GM18909 (cell line): ENCODE data around the gene PRTFDC1.
"Not testable (repeated sequence)": the region's sequence is repeated elsewhere in the genome, so short reads cannot be mapped to it uniquely, and the experiment has no call there.

Source experiments
- ATAC-seq: cut with Tn5 transposase; IDR thresholded peaks from one replicate; pipeline ENCODE4 v1.9.1; 2021; ENCODE audit warnings: mild to moderate bottlenecking; ENCODE audit not compliant: unreplicated experiment, poor library complexity

PRTFDC1 gene

DNA sequence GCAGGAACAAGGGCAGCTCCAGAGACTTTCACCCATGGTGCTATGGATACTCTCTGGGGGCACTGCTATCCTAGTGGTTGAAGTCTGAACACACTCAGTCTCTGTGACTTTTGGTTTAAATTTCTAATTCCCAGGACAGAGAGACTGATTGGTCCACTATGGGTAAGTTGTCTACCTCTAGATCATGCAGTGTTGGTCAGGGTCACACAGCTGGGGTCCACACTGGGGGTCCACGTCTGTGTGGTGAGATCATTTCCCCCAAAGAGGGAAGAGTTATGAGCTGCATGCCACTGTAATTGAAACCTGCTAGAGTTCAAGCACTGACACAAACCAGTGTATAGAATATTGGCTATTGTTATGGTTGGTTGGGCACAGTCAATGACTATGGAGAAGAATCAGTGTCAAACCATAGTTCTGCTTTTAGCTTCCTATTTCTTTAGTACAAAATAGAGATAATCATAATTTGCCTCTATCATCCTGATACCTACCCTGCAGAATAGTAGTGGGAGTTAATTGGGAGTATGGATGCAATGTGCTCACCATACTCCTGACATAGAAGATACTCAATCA is 101.6 kb downstream of the PRTFDC1 start:
- no peak for ATAC-seq

- no peak for ATAC-seq
Measured at GRCh38 chr10:24849501-24850299, 102.7 kb downstream of the PRTFDC1 start.

GRCh38 chr10:24849051-24849450 is 103.4 kb downstream of the PRTFDC1 start:
- no peak for ATAC-seq

- ATAC-seq: no peak
Measured at GRCh38 chr10:24848195-24848594, 104.2 kb downstream of the PRTFDC1 start.

GRCh38 chr10:24847112-24848070 is 105.0 kb downstream of the PRTFDC1 start:
- ATAC-seq: no peak

- ATAC-seq: no peak
Measured at GRCh38 chr10:24844742-24845141, 107.7 kb downstream of the PRTFDC1 start.

DNA sequence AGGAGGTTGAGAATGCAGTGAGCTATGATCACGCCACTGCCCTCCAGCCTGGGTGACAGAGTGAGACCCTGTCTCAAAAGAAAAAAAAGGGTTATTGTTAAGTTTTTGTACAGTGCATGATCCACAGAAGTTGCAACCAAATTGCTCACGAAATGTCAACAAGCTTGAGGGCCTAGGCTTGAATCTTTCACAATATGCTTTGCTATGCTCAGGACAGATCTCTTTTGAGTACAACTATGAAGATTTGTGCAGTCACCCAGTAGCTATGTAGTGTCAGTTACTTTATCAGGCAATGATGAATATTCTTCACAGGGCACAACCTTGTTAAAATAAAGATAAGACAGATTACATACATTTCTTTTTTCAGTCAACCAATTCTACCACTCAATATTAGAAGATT is 109.2 kb downstream of the PRTFDC1 start:
- ATAC-seq: no peak

DNA sequence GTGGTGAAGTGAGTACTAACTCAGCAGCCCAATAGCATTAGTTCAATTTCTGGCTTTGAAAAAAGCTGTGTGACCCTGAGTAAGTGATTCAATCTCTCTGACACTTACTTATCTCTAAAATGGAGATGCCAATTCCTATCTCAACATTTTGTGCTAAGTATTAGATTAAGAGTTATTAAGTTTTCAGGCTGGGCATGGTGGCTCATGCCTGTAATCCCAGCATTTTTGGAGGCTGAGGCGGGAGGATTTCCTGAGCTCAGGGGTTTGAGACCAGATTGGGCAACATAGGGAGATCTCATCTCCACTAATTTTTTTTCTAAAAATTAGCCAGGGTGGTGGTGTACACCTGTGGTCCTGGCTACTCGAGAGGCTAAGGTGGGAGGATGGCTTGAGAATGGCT is 109.5 kb downstream of the PRTFDC1 start:
- no peak for ATAC-seq

DNA sequence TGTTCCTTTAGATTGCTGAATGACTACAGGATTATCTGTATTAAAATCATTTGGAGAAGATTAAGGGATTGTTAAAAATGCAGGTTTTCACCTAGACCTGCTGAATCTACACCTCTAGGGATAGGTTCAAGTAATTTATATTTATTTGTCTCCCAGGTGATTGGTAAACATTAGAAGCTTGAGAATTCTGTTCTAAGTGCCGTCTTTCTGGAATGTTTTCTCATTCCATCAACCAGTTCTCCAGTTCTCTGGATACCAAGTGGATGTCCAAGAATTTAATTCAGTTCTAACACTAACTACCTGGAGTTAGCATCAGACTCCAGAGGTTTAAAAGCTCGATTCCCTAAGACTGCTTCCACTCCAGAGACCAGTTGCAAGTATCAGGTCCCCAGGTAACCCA is 110.9 kb downstream of the PRTFDC1 start:
- no peak for ATAC-seq

- no peak for ATAC-seq
Measured at GRCh38 chr10:24840784-24841183, 111.6 kb downstream of the PRTFDC1 start.

DNA sequence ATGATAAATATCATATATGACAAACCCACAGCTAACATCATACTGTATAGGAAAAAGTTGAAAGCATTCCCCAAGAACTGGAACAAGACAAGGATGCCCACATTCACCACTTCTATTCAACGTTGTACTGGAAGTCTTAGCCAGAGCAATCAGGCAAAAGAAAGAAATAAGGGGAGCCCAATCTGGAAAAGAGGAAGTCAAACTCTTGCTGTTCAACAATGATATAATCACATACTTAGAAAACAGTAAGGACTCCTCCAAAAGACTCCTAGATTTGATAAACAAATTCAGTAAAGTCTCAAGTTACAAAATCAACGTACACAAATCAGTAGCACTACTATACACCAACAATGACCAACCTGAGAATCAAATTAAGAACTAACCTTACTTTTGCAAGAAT is 114.6 kb downstream of the PRTFDC1 start:
- not testable (repeated sequence) for ATAC-seq

DNA sequence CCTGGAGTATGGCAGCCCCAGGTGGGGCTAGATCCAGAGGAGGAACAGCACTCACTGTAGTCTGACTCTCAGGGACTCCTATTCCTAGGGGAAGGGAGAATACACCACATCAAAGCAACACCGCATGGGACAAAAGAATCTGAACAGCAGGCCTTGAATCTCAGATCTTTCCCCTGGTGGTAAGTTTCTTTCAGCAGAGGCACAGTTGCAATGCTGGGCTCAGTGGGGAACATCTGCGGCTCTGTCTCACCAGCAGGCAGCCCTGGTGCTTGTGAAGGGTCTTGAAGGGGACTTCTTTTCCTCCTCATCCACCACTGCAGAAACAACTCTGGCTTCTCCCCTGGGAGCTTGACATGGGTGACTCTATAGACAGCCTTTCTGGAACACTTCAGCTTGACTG is 117.5 kb downstream of the PRTFDC1 start:
- ATAC-seq: no peak

GRCh38 chr10:24826009-24826408 is 126.4 kb downstream of the PRTFDC1 start:
- ATAC-seq: no peak

- ATAC-seq: no peak
Measured at GRCh38 chr10:24825551-24825950, 126.9 kb downstream of the PRTFDC1 start.

- ATAC-seq: no peak
Measured at GRCh38 chr10:24824536-24824935, 127.9 kb downstream of the PRTFDC1 start.

GRCh38 chr10:24824124-24824523 is 128.3 kb downstream of the PRTFDC1 start:
- no peak for ATAC-seq

GRCh38 chr10:24822590-24822989 is 129.8 kb downstream of the PRTFDC1 start:
- ATAC-seq: peak; percentile 82

DNA sequence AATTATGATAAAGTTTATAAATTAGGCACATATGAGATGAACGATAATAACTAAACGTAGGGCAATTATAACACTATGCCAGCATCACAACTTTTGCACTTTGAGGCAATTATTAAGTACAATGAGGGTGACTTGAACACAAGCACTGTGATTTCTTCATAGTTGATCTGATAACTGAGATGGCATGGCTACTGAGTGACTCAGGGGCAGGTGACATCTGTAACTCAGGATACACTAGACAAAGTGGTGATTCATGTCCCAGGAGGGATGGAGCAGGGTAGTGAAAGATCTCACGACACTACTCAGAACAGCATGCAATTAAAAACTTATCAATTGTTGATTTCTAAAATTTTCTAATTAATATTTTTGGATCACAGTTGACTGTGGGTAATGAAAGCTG is 130.4 kb downstream of the PRTFDC1 start:
- ATAC-seq: no peak

- ATAC-seq: no peak
Measured at GRCh38 chr10:24816868-24817396, 135.5 kb downstream of the PRTFDC1 start.

GRCh38 chr10:24814568-24815313 is 137.7 kb downstream of the PRTFDC1 start:
- ATAC-seq: no peak
